ENCODE results near the gene GPR143. TPM values are rescaled to one million over a fixed set of nuclear protein-coding genes. Genes with fewer than 3 reads are reported as not detected.

GPR143 gene
- total and polyA plus RNA-seq, 10 of the 15 experiments (the other 5 are each of a cell fraction or from before 2014, with no cell fraction given) = 0.05 to 0.31 (median 0.15) TPM; not detected in 5

DNA sequence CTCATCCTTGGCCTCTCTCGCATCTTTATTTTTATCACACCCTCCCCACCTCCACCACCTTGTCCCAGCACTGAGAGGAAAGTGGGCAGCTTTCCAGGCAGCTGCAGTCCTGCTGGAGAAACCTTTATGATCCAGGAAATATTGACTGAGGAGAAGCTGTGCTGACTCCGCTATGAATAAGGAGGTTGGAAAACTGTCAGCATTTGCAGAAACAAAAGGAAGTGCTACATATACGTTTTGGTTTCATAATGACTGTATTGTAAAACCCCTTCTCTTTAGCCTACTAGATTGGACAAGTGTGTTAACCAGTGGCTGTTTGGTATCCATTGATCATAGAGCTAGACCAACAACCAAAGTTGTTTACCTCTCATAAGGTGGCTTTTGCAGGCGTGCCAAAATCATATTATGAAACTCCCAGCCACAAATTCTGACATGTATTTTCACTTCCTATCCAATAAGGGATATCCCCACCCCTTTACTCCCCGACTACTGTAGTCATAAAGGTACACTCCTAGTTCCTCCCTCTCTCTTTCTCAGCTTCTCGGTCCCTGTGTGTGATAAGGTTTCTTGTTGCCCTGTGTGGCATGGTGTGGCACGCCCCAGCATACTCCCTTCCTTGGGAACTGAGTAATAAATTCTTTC is 88.4 kb downstream of the GPR143 start (continued):
- TF ChIP-seq ZNF687 (IDR thresholded peaks at IDR 0.05) (no peak; the same call in 1 of the 2 replicates), ZBED1 (IDR thresholded peaks at IDR 0.05; ENCODE audit: borderline replicate concordance) (peak; percentile 47; the same call in 1 of the 2 replicates), ATF7 (IDR thresholded peaks at IDR 0.05; ENCODE audit: low read depth) (peak; percentile 90), BCL3 (IDR thresholded peaks at IDR 0.05; ENCODE audit: borderline replicate concordance, insufficient read depth, low read depth, low read length, poor library complexity, severe bottlenecking) (peak; percentile 89), USF1 (IDR thresholded peaks at IDR 0.05; ENCODE audit: borderline replicate concordance, extremely low read length, insufficient read depth, low read depth, low read length) (no peak), TBL1XR1 (IDR thresholded peaks at IDR 0.05; ENCODE audit: low read depth, low read length) (peak; percentile 89), SUPT20H (IDR thresholded peaks at IDR 0.05; ENCODE audit: borderline replicate concordance, control insufficient read depth, low read depth, low read length) (no peak), JUNB (IDR thresholded peaks at IDR 0.05) (peak; percentile 89), IKZF1 (conservative IDR thresholded peaks at IDR 0.05) (peak; percentile 92), CEBPB (IDR thresholded peaks at IDR 0.05; ENCODE audit: borderline replicate concordance in 1 of 2, low read depth in 2 of 2, low read length in 2 of 2) (peak in 1 of 2 experiments; percentile 76; a peak in 2 of 4 replicates), PML (IDR thresholded peaks at IDR 0.05; ENCODE audit: low read length) (peak; percentile 66), MTA2 (IDR thresholded peaks at IDR 0.05; ENCODE audit: low read depth) (peak; percentile 98), GATAD2B (conservative IDR thresholded peaks at IDR 0.05; ENCODE audit: low read depth) (peak; percentile 37; the same call in 1 of the 2 replicates), MXI1 (IDR thresholded peaks at IDR 0.05; ENCODE audit: low read depth, low read length) (peak; percentile 71; the same call in 1 of the 2 replicates), SPI1 (IDR thresholded peaks at IDR 0.05; ENCODE audit: borderline replicate concordance, insufficient read depth, low read depth, low read length) (peak; percentile 86), ATF3 (IDR thresholded peaks at IDR 0.05; ENCODE audit: borderline replicate concordance, extremely low read depth, low read depth, low read length) (no peak)
- TF ChIP-seq, protein P1, sequence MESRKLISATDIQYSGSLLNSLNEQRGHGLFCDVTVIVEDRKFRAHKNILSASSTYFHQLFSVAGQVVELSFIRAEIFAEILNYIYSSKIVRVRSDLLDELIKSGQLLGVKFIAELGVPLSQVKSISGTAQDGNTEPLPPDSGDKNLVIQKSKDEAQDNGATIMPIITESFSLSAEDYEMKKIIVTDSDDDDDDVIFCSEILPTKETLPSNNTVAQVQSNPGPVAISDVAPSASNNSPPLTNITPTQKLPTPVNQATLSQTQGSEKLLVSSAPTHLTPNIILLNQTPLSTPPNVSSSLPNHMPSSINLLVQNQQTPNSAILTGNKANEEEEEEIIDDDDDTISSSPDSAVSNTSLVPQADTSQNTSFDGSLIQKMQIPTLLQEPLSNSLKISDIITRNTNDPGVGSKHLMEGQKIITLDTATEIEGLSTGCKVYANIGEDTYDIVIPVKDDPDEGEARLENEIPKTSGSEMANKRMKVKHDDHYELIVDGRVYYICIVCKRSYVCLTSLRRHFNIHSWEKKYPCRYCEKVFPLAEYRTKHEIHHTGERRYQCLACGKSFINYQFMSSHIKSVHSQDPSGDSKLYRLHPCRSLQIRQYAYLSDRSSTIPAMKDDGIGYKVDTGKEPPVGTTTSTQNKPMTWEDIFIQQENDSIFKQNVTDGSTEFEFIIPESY (IDR thresholded peaks at IDR 0.05) = no peak
- TF ChIP-seq, protein P2, sequence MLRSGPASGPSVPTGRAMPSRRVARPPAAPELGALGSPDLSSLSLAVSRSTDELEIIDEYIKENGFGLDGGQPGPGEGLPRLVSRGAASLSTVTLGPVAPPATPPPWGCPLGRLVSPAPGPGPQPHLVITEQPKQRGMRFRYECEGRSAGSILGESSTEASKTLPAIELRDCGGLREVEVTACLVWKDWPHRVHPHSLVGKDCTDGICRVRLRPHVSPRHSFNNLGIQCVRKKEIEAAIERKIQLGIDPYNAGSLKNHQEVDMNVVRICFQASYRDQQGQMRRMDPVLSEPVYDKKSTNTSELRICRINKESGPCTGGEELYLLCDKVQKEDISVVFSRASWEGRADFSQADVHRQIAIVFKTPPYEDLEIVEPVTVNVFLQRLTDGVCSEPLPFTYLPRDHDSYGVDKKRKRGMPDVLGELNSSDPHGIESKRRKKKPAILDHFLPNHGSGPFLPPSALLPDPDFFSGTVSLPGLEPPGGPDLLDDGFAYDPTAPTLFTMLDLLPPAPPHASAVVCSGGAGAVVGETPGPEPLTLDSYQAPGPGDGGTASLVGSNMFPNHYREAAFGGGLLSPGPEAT (IDR thresholded peaks at IDR 0.05; ENCODE audit: low read depth) = peak; percentile 98

All from GM12878 (cell line).